GM18511 (cell line): ENCODE measurements around the gene ARPC1B.
A peak's percentile ranks its signal among the peaks of the same experiment; 100 is the strongest.
"Not testable (repeated sequence)": the region's sequence is repeated elsewhere in the genome, so short reads cannot be mapped to it uniquely, and the experiment has no call there.

Experiments used
- ATAC-seq: cut with Tn5 transposase; IDR thresholded peaks from one replicate; pipeline ENCODE4 v1.9.1; 2021; ENCODE audit warnings: mild to moderate bottlenecking, moderate library complexity; ENCODE audit not compliant: unreplicated experiment

ARPC1B gene

DNA sequence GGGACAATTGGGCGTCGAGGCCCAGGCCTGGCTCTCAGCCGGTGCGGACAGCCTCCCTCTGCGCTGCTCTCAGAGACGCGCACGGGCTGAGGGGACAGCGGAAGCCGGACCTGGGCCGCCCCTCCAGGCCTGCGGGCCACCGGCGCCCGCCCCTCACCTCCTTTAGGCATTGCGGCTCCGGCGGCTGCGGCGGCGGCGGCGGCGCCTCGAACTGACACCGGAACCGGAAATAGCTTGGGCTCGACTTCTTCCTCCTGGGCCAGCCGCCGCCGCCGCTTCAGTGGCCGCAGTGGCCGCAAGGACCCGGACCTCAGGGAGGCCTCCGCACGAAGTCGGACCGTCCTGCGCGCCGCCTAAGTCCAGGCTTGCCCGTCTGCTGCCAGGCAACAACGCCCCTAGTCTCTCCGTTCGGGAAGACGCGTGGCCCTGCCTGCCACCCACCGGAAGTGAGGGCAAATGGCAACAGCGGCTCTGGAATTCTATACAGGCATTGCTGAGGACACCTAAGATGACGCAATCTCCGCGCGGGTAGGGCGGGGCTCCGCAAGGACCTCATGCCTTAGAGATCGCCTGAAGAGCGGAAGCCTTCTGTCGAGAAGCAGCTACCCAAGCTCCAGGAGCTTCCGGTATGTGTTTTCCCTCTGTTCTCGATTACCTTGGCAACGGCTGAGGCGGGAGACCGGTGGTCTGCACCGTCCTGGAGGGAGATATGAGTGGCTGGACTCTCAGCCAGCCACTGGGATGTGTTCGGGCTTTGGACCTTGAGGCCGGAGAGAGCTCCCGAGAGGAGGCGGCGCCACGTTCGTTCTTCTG, 34.1 kb downstream of the ARPC1B start, which contains the start of the genes BUD31 and PDAP1:
TSS of gene BUD31 (plus strand) at position 591 of the 813 bp plus-strand sequence. CDS start 2,124 bp downstream, outside the sequence.
TSS of gene PDAP1 (minus strand) at position 219 of the 813 bp plus-strand sequence. CDS start at position 170, 49 bp downstream.
- ATAC-seq = peak; percentile 83

DNA sequence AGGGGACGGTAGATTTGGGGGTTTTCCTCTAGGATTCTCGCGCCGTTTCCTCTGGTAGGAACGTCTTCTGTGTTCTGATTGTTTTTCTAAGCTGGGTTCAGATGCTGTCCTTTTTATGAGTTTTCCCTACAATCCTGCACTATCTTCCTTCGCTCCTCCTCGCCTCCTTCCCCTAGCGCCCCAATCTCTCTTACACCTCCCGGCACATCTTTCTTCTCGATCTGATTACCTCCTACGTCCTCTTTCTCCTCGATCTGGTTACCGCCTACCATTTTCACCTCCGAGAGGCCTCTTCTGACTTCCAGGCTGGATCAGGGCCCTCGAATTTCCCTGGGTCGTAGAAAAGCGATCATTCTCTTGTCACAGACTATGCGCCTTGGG, 34.7 kb downstream of the ARPC1B start:
- peak; percentile 12 for ATAC-seq

DNA sequence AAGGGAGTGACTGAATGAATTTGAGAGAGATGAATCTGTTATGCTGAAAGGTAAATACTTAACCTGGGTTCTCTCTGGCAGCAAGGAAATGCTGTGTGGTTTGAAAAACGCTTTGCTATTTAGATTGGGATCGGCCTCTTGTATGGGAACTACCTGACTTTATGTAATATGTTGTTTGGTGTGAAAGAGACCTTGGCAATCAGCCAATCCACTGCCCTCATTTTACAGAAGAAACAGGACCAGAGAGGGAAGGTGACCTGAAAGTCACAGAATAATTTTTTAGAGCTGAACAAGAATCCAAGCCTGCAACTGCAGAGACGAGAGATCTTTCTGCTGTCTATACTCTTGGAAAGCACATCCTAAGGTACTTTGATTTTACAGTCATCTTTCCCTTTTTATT, 35.3 kb downstream of the ARPC1B start:
- no peak for ATAC-seq

- ATAC-seq = no peak
Measured at GRCh38 chr7:99410635-99411034, 36.1 kb downstream of the ARPC1B start.

DNA sequence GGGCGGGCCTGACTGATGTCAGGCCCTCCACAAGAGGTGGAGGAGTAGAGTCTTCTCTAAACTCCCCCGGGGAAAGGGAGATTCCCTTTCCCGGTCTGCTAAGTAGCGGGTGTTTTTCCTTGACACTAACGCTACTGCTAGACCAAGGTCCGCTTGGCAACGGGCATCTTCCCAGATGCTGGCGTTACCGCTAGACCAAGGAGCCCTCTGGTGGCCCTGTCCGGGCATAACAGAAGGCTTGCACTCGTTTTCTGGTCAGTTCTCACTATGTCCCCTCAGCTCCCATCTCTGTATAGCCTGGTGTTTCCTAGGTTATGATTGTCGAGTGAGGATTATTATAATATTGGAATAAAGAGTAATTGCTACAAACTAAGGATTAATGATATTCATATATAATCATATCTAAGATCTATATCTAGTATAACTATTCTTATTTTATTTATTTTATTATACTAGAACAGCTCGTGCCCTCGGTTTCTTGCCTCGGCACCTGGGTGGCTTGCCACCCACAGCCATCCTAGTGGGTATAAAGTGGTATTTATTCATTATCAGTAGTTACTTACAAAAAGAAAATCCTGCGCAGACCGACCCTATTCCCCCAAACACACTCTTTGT, 41.1 kb downstream of the ARPC1B start:
- ATAC-seq = not testable (repeated sequence)

DNA sequence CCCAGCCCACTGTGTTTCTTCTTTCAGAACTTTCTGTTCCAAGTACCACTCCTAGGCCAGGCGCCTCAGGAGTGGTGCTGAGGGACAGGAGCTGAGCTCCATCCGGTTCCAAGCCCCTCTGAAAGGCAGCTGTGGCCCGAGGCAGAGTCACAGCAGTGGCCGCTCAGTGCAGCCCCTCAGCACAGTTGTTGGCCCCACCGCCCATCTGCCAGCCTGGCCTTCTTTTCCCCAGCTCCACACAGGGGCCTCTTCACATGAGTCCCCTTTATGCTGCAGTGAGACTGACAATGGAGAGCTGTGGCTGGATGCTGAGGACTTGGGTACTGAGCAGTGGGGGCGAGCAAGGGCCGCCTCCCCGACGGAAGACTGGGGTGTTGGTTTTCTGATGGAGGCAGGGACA, 43.7 kb downstream of the ARPC1B start:
- ATAC-seq = no peak

- no peak for ATAC-seq
Measured at GRCh38 chr7:99419323-99420021, 44.9 kb downstream of the ARPC1B start.

DNA sequence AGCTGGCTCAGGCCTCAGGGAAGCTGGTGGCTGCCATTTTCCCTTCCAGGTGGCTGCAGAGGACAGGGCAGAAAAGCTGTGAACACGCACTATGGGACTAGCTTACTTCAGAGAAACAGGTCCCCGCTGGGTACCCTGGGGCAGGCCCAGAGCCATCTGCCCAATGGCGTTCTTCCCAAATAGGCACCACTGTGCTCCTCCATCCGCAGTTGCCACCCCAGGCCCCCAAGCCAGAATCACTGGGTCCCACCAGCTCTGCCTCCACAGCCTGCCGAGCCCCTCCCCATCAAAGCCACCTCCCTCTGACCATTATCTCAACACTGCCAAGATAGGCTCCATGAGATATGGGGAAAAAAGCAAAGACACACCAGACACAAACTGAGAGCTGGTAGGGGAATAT, 45.7 kb downstream of the ARPC1B start:
- no peak for ATAC-seq

- ATAC-seq = no peak
Measured at GRCh38 chr7:99420986-99421385, 46.5 kb downstream of the ARPC1B start.

DNA sequence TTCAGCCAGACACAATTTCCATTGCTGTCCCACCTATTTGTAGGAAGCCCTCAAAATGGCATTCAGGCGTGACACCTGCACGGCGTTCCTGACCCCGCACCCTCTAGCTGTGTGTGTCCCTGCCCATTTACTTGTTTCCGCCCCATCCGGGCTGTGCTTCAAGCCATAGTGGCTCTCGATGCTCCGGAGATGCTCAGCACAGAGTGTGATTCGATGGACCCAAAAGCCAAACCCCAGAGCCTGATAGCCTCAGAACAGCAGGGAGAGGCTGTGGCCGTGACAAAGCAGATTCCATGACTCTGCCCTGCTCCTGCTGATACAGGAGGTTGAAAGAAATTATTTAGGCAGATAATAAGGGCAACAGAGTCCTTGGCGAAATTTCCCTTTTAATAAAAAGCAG, 47.7 kb downstream of the ARPC1B start:
- no peak for ATAC-seq

GRCh38 chr7:99422625-99423024, 48.1 kb downstream of the ARPC1B start:
- no peak for ATAC-seq

- ATAC-seq = no peak
Measured at GRCh38 chr7:99424932-99425730, 50.6 kb downstream of the ARPC1B start.

DNA sequence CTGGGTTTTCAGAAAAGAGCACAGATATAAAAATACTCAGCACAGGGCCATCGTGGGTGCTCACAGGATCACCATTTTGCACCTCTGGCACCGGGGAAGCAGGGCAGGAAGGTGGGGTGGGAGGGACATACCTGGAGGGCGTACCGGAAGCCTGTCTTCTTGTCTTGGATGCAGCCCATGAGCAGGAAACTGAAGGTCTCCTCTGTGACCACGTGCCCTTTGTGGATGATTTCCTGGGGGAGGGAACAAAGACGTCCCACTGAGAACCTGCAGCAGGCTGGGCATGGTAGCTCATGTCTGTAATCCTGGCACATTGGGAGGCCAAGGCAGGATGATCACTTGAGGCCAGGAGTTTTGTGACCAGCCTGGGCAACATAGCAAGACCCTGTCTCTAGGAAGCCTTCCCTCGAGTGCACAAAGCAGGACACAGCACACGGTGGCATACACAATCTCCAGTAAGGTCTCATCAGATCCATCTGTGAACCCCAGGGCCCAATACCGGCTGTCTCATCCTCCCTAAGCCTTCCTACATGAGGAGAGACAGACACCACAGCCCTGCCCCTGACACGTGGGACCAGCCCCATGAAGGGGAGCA, 54.5 kb downstream of the ARPC1B start:
- ATAC-seq = no peak

- no peak for ATAC-seq
Measured at GRCh38 chr7:99429756-99430155, 55.2 kb downstream of the ARPC1B start.

DNA sequence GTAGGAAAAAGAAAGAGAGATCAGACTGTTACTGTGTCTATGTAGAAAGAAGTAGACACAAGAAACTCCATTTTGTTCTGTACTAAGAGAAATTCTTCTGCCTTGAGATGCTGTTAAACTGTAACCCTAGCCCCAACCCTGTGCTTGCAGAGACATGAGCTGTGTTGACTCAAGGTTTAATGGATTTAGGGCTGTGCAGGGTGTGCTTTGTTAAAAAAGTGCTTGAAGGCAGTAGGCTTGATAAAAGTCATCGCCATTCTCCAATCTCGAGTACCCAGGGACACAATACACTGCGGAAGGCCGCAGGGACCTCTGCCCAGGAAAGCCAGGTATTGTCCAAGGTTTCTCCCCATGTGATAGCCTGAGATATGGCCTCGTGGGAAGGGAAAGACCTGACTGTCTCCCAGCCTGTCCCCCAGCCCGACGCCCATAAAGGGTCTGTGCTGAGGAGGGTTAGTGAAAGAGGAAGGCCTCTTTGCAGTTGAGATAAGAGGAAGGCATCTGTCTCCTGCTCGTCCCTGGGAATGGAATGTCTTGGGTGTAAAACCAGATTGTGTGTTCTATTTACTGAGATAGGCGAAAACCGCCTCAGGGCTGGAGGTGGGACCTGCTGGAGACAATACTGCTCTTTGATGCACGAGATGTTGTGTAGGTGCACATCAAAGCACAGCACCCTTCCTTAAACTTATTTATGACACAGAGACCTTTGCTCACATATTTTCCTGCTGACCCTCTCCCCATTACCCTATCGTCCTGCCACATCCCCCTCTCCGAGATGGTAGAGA, 57.4 kb downstream of the ARPC1B start:
- ATAC-seq = not testable (repeated sequence)

- ATAC-seq = no peak
Measured at GRCh38 chr7:99433158-99433557, 58.6 kb downstream of the ARPC1B start.

DNA sequence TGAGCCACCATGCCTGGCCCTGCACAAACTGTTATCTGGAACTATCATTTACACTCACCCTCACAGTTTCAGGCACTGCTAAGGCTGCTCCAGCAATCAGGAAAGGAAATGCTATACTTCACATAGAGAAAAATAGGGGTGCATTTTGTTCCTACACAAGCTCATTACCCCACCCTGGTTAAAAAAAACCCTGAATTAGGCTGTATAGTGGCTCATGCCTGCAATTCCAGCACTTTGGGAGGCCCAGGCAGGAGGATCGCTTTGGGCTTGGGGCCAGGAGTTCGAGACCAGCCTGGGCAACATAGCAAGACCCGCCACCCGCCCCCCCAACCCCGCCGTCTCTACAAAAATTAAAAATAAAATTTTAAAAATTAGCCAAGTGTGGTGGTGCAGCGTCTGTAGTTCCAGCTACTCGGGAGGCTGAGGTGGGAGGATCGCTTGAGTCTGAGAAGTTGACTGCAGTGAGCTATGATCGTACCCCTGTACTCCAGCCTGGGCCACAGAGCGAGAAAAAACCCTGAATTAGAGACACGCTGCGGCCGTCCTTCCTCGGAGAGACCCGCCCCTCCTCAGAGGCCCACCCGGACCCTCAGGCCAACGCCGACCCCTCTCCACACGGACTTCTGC, 63.5 kb downstream of the ARPC1B start:
- peak; percentile 18 for ATAC-seq

DNA sequence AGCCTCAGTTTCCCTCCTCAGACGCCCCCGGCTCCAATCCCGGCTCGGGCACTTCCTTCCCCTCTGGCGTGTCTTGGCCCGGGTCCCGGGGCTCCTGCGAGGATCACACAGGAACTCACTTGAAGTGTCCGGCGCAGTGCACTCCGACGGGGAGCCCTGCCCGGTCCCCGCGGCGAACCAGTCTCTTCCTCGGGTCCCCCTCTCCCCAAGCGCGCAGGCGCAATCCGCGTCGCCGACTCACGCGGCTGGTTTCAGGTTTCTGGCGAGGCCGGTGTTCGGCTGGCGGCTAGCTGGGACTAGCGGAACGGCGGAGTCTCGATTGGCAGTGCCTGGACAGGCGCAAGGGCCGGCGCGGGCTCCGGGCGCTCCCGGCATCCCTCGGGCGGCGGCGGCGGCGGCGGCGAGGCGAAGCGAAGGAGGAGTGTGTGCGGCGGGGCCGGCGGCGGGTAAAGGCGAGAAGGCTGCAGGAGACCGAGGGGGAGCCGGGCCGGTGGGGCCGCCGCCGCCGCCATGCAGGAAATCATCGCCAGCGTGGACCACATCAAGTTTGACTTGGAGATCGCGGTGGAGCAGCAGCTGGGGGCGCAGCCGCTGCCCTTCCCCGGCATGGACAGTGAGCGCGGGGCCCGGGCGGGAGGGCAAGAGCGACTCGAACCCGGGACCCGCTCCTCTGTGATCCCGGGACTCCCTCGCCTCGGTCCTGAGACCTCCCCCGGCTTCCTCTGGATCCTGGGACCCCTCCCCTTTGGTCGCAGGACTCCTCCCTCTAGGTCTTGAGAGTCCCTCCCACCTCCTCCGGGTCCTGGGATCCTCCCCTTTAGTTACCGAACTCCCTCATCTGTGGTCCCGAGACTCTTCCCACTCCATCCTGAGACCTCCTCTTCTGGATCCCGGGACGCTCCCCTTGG, 64.3 kb downstream of the ARPC1B start, which contains the start of the genes CPSF4 and PTCD1:
TSS of gene CPSF4 (plus strand) at position 371 of the 908 bp plus-strand sequence. CDS start at position 511, 140 bp downstream.
TSS of gene PTCD1 (minus strand) at position 226 of the 908 bp plus-strand sequence. CDS start 3,556 bp downstream, outside the sequence.
- peak; percentile 95 for ATAC-seq
